GM12891 (cell line): ENCODE measurements around the gene TRPM1.

ENCODE experiments used
- PAX5 ChIP-seq: IDR thresholded peaks from 2 replicates; pipeline ENCODE4 v1.6.1; 2011; ENCODE audit warnings: low read length, moderate library complexity, mild to moderate bottlenecking; ENCODE audit not compliant: insufficient read depth, severe bottlenecking
- POLR2A ChIP-seq: IDR thresholded peaks from 2 replicates; pipeline ENCODE4 v1.6.1; 2011; ENCODE audit warnings: low read depth, low read length, control low read depth
- POLR2AphosphoS5 ChIP-seq: IDR thresholded peaks from 2 replicates; pipeline ENCODE4 v1.6.1; 2011; ENCODE audit warnings: low read depth, low read length, control low read depth
- TAF1 ChIP-seq: IDR thresholded peaks from 2 replicates; pipeline ENCODE4 v1.6.1; 2011; ENCODE audit warnings: low read depth, low read length, control low read depth

DNA sequence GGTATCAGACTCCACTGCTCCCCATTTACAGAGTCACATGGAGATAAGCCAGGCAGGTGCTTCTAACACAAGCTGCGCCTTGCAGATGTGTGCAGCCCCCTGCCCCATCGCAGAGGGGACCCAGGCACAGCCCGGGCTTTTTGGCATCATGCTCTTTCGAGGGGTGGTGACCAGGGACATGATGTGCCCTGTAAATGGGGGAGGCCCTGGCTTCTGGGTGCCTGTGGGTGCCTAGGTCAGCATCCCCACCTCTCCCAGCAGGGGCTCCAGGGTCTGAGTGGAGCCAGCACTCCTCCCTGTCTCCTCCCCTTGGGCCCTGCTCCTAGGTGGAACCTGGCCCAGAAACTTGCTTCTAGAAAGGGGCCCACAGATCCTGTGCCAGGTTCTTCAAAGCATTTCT lies 15.2 kb downstream of the TRPM1 start:
- TF ChIP-seq POLR2A (no peak), POLR2AphosphoS5 (no peak), PAX5 (no peak), TAF1 (no peak)
